NCI-H748 (cell line): ENCODE data around the gene GUK1.
"Not testable (repeated sequence)": the region's sequence is repeated elsewhere in the genome, so short reads cannot be mapped to it uniquely, and the experiment has no call there.

Source experiments
- DNase-seq: peaks from one replicate; lab custom pipeline; 2025; ENCODE audit not compliant: unreplicated experiment; lab: John Stamatoyannopoulos, UW

The GUK1 gene

GRCh38 chr1:228175316-228176023 is 35.4 kb downstream of the GUK1 start:
- no peak for DNase-seq

DNA sequence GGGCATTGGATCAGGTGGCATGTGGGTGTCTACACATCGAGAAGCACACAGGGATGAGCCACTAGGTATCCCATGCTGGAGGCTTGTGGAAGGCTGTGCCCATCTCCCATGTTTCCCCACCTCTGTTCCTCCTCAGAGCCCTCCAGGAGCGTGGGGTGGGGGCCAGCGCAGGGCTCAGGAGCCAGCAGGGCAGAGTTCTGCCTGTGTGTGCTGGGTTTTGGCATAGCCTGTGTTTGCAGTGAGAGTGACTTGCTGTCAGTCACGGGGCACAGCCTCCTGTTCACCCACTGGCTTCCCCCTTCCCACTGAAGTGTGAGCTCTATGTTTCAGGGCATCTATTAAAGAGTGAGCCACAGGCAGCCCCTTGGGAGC is 35.9 kb downstream of the GUK1 start:
- DNase-seq, result no peak

DNA sequence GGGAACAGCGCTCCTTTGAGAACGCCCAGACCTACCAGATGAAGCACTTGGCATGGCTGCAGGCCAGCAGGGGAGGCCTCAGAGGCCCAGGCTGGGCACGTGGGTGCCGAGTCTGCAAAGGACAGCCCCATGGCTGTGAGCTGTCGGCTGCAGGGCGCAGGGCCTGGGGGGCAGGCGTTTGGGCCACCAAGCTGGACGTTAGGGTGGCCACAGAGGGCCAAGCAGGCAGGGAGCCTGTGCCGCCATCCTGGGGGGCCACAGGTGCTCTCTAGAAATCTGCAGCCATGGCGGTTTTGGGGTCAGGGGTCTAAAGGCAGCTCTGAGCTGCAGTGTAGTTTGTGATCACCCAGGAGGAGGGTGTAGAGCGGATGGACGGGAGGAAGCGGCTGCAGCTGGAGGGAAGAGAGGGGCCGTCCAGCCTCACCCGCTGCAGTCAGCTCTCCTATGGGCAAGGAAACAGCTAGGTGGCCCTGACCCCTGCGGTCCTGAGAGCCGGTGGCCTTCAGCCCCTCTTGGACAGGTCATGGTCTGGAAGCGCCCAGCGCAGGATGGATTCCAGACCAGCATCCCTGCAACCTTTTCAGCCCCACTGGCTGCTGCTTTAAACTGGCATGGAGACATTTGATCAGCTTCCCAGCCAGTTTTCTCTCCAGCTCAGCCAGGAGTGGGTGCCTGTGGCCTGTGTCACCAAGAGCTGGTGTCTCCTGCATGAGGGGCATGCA is 36.5 kb downstream of the GUK1 start:
- no peak for DNase-seq

- no peak for DNase-seq
Observed at GRCh38 chr1:228177183-228177475, 37.0 kb downstream of the GUK1 start.

DNA sequence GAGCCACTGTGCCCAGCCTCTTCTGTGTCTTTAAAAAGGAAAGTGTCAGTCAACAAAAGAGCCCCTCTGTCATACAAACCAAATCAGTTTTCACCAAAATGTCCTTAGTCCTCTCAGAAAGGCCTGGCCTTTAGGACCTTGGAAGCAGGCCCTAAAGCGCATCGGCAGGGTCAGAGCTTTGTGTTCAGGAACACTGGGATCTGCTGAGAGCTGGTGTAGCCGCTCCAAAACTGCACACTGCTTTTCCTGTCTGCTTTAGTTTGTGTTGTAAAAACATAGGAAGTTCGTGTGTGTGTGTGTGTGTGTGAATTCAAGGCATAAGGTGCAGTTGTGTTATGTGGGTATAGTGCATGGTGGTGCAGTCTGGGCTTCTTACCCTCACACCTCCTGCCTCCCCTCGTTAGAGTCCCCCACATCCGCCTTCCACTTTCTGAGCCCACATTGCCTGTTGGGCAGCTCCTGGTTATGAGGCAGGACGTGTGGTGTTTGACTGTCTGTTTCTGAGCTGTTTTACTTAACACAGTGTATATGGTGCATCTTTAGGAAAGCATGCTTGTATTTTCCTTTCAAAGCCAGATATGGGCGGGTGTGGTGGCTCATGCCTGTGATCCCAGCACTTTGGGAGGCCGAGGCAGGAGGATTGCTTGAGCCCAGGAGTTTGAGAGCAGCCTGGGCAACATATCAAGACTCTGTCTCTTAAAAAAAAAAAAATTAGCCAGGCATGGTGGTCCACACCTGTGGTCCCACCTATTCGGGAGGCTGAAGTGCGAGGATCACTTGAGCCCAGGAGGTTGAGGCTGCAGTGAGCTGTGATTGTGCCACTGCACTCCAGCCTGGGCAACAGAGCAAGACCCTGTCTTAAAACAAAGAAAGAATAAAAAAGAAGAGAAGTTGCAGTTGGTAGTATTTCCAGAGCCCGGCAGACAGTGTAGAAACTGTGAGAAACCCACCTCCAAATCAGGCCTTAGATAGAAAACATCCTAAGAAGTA is 37.9 kb downstream of the GUK1 start:
- DNase-seq, result no peak

- DNase-seq, result no peak
Observed at GRCh38 chr1:228178737-228179684, 38.9 kb downstream of the GUK1 start.

GRCh38 chr1:228180271-228180958 is 40.3 kb downstream of the GUK1 start:
- DNase-seq, result no peak

GRCh38 chr1:228180959-228181644 is 41.0 kb downstream of the GUK1 start:
- no peak for DNase-seq

DNA sequence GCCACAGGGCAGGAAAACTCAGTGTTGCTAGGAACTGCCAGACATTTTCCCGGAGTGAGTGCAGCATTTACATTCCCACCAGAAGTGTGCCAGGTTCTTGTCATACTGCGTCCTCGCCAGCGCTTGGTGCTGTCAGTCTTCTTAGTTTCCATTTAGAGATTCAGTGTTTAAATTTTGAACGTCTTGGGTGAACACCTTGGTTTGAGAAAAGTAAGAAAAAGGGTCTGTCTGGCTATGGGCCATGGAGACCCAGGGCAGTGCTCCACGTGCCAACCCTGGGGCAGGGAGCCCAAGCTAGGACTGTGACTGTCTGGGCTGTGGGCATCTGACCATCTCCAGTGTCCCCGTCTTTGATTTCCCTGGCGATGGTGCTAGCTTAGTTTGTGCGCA is 41.6 kb downstream of the GUK1 start:
- DNase-seq, result no peak

DNA sequence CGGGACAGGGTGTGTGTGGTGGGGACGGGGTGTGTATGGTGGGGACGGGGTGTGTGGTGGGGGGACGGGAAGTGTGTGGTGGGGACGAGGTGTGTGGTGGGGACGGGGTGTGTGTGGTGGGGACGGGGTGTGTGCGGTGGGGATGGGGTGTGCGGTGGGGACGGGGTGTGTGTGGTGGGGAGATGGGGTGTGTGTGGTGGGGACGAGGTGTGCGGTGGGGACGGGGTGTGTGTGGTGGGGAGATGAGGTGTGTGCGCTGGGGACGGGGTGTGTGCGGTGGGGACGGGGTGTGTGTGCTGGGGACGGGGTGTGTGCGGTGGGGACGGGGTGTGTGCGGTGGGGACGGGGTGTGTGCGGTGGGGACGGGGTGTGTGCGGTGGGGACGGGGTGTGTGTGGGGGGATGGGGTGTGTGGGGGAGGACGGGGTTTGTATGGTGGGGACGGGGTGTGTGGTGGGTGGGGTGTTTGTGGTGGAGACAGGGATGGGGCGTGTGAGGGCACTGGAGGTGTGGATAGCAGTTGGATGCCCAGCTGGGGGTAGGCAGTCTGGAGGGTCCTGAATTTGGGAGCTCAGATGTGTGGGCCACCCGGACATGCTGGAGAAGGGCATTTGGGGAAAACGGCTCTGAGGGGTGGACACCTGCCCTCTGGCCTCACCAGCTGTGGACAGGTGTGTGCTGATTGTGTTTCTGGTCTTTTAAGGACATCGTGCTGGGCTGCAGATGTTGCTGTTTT is 42.4 kb downstream of the GUK1 start:
- DNase-seq, result no peak

DNA sequence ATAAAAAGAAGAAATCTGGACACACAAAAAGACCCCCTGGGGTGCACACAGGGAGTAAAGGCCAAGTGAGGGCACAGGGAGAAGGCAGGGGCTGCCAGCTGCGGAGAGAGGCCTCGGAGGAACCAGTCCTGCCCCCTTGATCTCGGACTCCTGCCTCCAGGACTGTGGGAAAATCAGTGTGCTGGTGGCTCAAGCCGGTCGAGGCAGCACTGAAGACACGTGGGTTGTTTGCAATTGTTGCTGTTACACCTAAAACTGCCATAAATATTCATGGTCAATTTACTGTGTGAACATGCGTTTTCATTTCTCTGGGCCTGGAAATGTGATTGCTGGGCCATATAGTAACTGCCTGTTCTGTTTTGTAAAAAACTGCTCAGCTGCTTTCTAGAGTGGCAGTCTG is 44.1 kb downstream of the GUK1 start:
- no peak for DNase-seq

GRCh38 chr1:228185641-228185965 is 45.5 kb downstream of the GUK1 start:
- no peak for DNase-seq

DNA sequence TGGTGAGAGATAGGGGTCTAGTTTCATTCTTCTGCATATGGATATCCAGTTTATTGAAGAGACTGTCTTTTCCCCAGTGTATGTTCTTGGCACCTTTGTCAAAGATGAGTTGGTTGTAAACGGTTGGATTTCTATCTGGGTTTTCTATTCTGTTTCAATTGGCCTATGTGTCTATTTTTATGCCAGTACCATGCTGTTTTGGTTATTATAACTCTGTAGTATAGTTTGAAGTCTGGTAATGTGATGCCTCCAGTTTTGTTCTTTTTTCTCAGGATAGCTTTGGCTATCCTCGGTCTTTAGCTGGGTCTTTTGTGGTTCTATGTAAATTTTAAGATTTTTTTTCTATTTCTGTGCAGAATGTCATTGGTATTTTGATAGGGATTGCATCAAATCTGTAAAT is 48.2 kb downstream of the GUK1 start:
- DNase-seq, result not testable (repeated sequence)

- DNase-seq, result no peak
Observed at GRCh38 chr1:228190182-228190581, 50.1 kb downstream of the GUK1 start.

GRCh38 chr1:228190778-228191177 is 50.7 kb downstream of the GUK1 start:
- DNase-seq, result no peak

DNA sequence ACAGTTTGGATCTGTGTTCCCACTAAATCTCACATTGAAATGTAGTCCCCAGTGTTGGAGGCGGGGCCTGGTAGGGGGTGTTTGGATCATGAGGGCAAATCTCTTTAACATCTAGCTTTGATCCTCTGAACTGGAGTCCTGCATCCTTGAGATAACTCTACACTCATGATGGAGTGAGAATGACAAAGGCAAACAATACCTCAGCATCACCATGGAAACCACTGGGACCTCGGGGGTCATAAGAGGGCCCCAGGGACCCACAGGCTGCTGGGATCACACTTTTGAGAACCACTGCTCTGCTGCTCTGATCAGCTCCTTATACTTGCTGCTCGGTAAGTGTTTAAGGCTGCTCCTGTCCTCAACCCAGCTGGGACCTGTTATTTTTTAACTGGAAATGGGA is 54.4 kb downstream of the GUK1 start:
- no peak for DNase-seq

- DNase-seq, result no peak
Observed at GRCh38 chr1:228194921-228195812, 55.1 kb downstream of the GUK1 start.

GRCh38 chr1:228197555-228198147 is 57.6 kb downstream of the GUK1 start:
- no peak for DNase-seq
